ENCODE measurements around the gene PLA2G4E. TPM values are rescaled to one million over a fixed set of nuclear protein-coding genes. Genes with fewer than 3 reads are reported as not detected.

Gene PLA2G4E
- polyA plus RNA-seq, 3 donors, result not detected

DNA sequence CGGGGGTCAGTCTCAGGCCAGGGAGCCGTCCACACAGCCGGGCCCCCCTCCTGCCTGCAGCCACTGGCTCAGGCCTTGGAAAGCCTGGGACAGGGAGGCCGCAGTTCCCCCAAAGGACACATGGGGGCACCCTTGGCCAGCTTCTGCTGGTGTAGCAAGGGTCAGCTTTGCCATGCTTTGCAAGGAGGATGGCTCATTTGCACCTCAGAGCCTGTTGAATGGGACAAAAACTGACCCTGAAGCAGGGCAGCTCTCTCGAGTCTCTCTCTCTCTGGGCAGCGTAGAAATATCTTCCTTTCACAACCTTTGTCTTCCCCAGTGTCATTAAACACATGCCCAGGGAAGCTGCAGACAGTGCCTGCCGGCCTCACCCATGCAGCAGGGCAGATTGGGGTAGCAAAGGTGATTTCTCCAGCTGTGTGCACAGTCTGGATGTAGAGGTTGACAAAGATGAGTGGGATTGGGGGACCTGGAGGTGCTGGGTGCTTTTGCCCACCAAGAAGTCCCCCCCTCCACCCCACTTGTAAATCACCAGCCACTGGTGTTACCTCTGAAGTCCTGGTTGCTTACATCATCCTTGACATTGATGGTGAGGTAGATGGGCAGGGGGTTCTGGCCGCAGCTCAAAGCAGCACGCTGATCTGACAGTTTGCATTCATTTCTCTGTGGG is 31.1 kb downstream of the PLA2G4E start:
- 19% methylated on average over 8 of the region's 9 CpGs for WGBS (ENCODE audit: insufficient coverage)
- Histone ChIP-seq H3K9me3 (replicated peaks in 1 of 2; ENCODE audit: control insufficient read depth in 1 of 2, insufficient read depth in 1 of 2, low read length in 2 of 2) (no peaks in the 10 kb centered on the region), H2AFZ (ENCODE audit: insufficient read depth, low read depth, low read length, poor library complexity, severe bottlenecking) (peak overlapping the region; percentile 2), H3K9ac (ENCODE audit: insufficient read depth, low read length, poor library complexity, severe bottlenecking) (no peak overlapping the region), H3K4me1 (ENCODE audit: control insufficient read depth in 1 of 2, insufficient read depth in 2 of 2, low read length in 2 of 2) (no peaks in the 10 kb centered on the region), H3K79me2 (ENCODE audit: insufficient read depth, low read length) (no peaks in the 10 kb centered on the region), H3K4me3 (replicated peaks in 1 of 3; ENCODE audit: low read depth in 2 of 3, low read length in 3 of 3) (no peak overlapping the region), H3K36me3 (replicated peaks in 1 of 2; ENCODE audit: control insufficient read depth in 1 of 2, insufficient read depth in 2 of 2, low read length in 2 of 2) (no peaks in the 10 kb centered on the region), H4K20me1 (ENCODE audit: insufficient read depth, low read length) (no peaks in the 10 kb centered on the region), H3K27ac (ENCODE audit: low read depth in 1 of 2, low read length in 2 of 2) (no peak overlapping the region), H3K4me2 (replicated peaks; ENCODE audit: extremely low read depth, low read length, poor library complexity, severe bottlenecking) (no peak overlapping the region), H3K27me3 (ENCODE audit: control insufficient read depth in 2 of 2, insufficient read depth in 2 of 2, low read length in 2 of 2) (no peaks in the 10 kb centered on the region)
- H3K4me3 Mint-ChIP-seq, result no peak overlapping the region
- no peaks in the 10 kb centered on the region for H3K9me3 Mint-ChIP-seq
- H3K27me3 Mint-ChIP-seq (ENCODE audit: low read depth in 3 of 3), result peaks cover 1 to 8% (median 4%) of the 10 kb centered on the region in 3 donors
- H3K36me3 Mint-ChIP-seq, result no peaks in the 10 kb centered on the region
- H3K27ac Mint-ChIP-seq, result no peak overlapping the region
- TF ChIP-seq, protein P1, sequence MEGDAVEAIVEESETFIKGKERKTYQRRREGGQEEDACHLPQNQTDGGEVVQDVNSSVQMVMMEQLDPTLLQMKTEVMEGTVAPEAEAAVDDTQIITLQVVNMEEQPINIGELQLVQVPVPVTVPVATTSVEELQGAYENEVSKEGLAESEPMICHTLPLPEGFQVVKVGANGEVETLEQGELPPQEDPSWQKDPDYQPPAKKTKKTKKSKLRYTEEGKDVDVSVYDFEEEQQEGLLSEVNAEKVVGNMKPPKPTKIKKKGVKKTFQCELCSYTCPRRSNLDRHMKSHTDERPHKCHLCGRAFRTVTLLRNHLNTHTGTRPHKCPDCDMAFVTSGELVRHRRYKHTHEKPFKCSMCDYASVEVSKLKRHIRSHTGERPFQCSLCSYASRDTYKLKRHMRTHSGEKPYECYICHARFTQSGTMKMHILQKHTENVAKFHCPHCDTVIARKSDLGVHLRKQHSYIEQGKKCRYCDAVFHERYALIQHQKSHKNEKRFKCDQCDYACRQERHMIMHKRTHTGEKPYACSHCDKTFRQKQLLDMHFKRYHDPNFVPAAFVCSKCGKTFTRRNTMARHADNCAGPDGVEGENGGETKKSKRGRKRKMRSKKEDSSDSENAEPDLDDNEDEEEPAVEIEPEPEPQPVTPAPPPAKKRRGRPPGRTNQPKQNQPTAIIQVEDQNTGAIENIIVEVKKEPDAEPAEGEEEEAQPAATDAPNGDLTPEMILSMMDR (IDR thresholded peaks at IDR 0.05), result peak; percentile 97
- intact Hi-C loops (cut with micrococcal nuclease), result loop anchor here (1.0 to 10.0 kb wide), 6 partner anchors 67 to 148 kb away; no protein-coding TSS in a partner anchor
- H3K4me1 Mint-ChIP-seq, result peaks cover 4% of the 10 kb centered on the region
- peak; percentile 66 to 78 (median 75) for DNase-seq

DNA sequence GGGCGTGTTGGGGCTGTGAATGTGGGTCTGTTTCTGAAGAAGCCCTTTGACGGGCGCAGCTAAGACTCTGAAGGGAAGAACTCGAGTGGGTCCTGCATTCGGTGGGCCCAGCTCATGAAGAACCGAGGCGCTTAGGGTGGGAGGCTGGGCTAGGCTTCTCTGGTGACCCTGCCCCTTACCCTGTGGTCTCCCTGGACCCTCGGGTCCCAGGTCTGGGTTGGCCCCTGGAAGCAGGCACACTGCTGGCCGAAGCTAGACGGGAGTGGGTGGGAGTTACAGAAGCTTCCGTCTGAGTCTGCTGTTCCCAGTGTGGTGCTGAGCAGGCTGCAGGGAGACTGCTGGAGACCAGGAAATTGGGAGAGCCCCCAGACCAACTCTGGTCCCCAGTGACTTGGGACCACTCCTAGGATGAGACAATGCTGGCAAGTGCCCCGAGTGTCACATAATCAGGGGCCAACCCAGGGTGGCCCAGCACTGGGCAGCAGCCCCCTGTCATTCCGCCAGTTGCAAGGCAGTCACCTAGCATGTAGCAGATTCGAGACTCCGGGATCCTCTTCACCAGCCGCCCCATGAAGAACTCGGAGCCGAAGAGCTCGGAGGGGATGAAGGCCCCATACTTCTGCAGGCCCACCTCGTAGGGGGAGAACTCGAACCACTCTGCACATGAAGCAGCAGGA is 31.8 kb downstream of the PLA2G4E start:
- Histone ChIP-seq H4K20me1 (ENCODE audit: insufficient read depth, low read length) (no peaks in the 10 kb centered on the region), H3K4me1 (ENCODE audit: control insufficient read depth in 1 of 2, insufficient read depth in 2 of 2, low read length in 2 of 2) (no peaks in the 10 kb centered on the region), H3K9ac (ENCODE audit: insufficient read depth, low read length, poor library complexity, severe bottlenecking) (no peak overlapping the region), H2AFZ (ENCODE audit: insufficient read depth, low read depth, low read length, poor library complexity, severe bottlenecking) (peak overlapping the region; percentile 2), H3K4me2 (replicated peaks; ENCODE audit: extremely low read depth, low read length, poor library complexity, severe bottlenecking) (no peak overlapping the region), H3K4me3 (replicated peaks in 1 of 3; ENCODE audit: low read depth in 2 of 3, low read length in 3 of 3) (no peak overlapping the region), H3K9me3 (replicated peaks in 1 of 2; ENCODE audit: control insufficient read depth in 1 of 2, insufficient read depth in 1 of 2, low read length in 2 of 2) (no peaks in the 10 kb centered on the region), H3K36me3 (replicated peaks in 1 of 2; ENCODE audit: control insufficient read depth in 1 of 2, insufficient read depth in 2 of 2, low read length in 2 of 2) (no peaks in the 10 kb centered on the region), H3K27ac (ENCODE audit: low read depth in 1 of 2, low read length in 2 of 2) (no peak overlapping the region), H3K79me2 (ENCODE audit: insufficient read depth, low read length) (no peaks in the 10 kb centered on the region), H3K27me3 (ENCODE audit: control insufficient read depth in 2 of 2, insufficient read depth in 2 of 2, low read length in 2 of 2) (no peaks in the 10 kb centered on the region)
- no peak for DNase-seq
- intact Hi-C loops (cut with micrococcal nuclease), result loop anchor here (1.0 to 10.0 kb wide), 6 partner anchors 68 to 148 kb away; no protein-coding TSS in a partner anchor
- H3K27me3 Mint-ChIP-seq (ENCODE audit: low read depth in 3 of 3), result peaks cover 1 to 8% (median 4%) of the 10 kb centered on the region in 3 donors
- no peak overlapping the region for H3K4me3 Mint-ChIP-seq
- H3K27ac Mint-ChIP-seq, result peak overlapping the region in 1 of 7 donors; percentile 31
- no peaks in the 10 kb centered on the region for H3K9me3 Mint-ChIP-seq
- no peaks in the 10 kb centered on the region for H3K36me3 Mint-ChIP-seq
- 80% methylated on average over 21 of the region's 21 CpGs for WGBS (ENCODE audit: insufficient coverage)
- TF ChIP-seq, protein P1 (IDR thresholded peaks at IDR 0.05), result no peak
- peaks cover 4% of the 10 kb centered on the region for H3K4me1 Mint-ChIP-seq

All from CD14-positive monocyte (primary cell).